Measurements from ENCODE around the gene ERO1A.

GRCh38 chr14:52703664-52704063 is 8.3 kb upstream of the ERO1A start:
- TF ChIP-seq CTCF (IDR thresholded peaks at IDR 0.05 in 8 of 11, conservative IDR thresholded peaks at IDR 0.05 in 3 of 11): no peak
- no peak for TF ChIP-seq POLR2A (IDR thresholded peaks at IDR 0.05)
